Measurements from ENCODE around the gene SRSF5.
"Not testable (repeated sequence)": the region's sequence is repeated elsewhere in the genome, so short reads cannot be mapped to it uniquely, and the experiment has no call there.

Gene SRSF5

DNA sequence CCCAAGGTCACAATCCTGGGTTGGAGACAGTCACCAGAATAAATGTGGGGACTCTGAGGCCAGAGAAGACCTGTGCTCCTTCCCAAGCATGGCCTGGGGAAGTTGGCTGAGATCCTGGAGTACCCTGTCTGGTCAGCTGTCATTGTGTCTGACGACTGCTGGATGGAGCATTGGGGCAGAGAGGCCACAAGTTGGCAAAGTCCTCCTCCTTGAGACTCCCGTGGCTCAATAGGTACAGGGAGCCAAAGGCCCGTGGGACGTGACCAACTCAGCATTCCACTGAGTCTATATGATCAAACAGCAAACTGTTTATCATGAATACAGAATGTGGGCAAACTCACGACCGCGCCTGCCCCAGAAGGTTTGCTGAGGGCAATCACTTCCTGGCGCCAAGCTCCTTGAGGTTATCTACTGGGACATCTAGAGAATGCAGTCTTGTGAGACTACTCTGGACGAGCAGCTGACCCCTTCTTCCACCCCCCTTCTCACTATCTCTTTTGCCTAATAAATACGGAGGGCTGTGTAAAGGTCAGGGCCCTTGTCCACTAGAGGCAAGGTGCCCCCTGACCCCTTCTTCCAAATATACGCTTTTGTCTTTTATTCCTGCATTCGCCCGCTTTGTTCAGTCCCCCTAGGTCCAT lies 44.4 kb downstream of the SRSF5 start:
- no peak for DNase-seq

DNA sequence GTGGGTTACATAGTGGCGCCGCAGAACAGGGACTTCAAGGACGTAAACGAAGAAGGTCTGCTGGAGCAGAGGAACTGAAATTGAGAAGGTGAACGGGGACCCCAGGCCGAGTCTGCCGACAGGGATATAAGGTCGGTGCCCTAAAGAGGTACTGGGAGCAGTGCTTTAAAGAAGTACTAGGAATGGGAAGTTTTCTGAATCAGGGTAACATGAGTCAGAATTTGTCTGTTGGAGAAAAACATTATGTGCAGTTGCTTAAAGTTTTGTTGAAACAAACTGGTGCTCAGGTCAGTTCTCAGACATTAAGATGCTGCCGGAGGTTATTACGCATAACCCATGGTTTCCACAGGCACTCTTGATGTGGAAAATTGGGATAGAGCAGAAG lies 44.9 kb downstream of the SRSF5 start:
- DNase-seq: no peak

DNA sequence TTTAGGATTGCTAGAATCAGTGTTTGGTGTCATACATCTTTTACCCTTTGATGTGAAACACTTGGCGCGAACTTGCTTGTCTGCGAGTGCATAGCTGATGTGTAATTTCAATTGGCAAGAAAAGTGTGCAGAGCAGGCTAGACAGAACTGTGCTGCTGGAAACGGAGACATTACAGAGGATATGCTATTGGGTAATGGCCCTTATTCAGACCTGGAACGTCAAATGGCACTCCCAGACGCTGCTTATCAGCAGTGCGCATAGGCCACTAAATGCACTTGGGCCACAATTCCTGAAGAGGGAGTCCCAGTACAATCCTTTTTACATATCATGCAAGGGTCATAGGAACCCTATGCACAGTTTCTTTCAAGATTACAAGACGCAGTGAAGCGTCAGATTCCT lies 45.8 kb downstream of the SRSF5 start:
- DNase-seq: no peak

DNA sequence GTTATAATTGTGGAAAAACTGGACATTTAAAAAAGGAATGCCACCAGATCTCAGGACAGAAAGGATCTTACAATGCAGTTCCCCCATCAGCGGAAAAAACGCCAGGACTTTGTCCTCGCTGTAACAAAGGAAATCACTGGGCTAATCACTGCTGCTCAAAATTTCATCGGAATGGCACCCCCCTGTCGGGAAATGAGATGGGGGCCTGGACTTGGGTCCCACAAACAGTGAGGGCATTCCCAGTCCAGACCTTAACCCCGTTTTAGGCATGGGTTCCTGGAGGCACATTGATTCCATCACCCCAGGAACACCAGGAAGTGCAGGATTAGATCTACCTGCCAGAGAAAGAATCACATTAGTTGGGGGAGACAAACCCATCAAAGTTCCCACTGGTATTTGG lies 46.4 kb downstream of the SRSF5 start:
- DNase-seq: not testable (repeated sequence)

DNA sequence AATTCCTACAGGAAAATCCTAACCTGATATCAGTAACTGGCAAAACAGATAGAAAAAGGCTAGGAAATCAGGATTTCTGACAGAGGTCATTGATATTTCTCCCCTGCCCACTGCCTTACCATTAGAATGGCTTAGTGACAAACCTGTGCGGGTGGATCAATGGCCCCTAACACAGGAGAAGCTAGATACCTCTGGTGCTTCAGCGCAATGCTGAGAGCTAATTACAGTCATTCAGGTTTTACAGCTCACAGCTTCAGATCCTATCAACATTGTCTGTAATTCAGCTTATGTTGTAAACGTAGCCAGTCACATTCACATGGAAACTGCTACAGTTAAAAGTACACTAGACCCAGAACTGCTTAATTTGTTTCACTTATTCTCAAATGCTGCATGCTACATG lies 47.5 kb downstream of the SRSF5 start:
- DNase-seq: no peak

DNA sequence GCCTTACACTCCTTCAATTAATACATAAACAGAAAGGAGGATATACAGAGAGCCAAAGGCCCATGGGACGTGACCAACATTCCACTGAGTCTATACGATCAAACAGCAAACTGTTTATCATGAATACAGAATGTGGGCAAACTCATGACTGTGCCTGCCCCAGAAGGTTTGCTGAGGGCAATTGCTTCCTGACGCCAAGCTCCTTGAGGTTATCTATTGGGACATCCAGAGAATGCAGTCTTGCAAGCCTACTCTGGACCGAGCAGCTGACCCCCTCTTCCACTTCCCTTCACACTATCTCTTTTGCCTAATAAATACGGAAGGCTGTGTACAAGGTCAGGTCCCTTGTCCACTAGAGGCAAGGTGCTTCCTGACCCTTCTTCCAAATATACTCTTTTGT lies 48.6 kb downstream of the SRSF5 start:
- no peak for DNase-seq

DNA sequence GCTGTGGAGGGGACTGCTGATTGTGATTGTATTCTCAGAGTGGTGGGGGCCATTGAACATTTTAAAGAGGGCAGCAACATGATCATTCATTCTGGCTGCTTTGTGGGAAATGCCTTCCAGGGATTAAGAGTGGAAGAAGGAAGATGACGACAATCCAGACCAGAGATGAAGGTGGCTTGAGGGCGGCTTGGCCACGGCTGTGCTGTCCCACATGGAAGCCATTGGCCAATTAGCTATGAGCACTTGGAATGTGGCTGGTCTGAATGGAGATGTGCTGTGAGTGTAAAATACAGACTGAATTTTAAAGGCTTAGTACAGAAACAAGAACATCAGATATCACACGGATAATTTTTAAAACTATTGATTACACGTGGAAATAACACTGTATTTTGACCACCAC lies 49.3 kb downstream of the SRSF5 start:
- DNase-seq: no peak

DNA sequence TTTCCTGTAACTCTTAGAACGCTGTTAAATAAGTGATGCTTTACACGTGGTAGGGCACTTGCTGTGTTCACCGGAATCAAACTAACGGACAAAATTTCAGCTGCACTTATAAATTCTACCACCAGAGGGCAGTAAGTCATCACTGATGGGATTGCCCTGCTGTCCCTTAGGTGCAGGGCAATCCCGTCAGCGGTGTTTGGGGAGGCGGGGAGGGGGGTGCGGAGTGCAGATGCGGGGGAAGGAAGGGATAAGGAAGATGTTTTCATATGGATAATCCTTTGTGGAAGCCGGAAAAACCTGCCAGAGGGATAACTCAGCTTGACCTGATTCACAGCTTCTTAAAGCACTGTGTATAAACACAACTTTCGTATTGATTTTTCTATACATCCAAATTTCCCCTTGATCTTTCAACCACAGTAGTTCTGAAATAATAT lies 51.8 kb downstream of the SRSF5 start:
- peak; percentile 33 to 73 for DNase-seq

DNA sequence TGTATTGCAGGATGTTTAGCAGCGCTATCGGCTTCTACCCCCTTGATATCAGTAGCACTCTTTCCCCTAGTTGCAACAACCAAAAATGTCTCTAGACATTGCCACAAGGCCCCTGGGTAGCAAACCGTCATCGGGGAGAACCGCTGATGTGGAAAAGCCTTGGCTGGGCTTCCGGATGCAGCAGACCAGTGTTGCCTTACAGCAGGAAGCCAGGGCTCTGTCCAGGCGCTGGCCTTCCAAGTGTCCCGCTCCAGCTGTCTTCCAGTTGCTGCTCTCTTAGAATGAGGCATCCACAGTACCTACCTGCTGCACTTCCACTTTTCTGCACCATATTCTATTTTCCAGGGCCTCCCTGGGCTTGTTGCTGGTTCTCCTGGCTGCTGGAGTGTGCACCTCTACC lies 52.7 kb downstream of the SRSF5 start:
- DNase-seq: no peak

DNA sequence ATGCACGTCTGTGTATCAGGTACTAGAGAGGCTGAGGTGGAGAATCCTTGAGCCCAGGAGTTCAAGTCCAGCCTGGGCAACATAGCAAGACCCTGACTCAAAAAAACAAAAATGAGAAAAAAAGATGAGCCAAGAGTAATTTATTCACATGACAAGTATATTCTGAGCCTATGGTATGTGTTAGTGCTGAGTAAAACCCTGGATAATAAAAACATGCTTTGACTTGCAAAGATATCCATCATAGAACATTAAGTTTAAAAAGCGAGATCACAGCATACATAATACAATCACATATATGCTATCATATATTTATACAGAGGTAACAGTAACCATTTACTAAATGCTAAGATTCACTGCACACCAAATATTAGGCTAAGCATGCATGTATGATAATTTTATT lies 54.0 kb downstream of the SRSF5 start:
- DNase-seq: no peak
